Measurements from ENCODE around the gene EML1.

GRCh38 chr14:99802301-99803105, 9.3 kb downstream of the EML1 start:
- TF ChIP-seq CTCF (IDR thresholded peaks at IDR 0.05; ENCODE audit: low read depth, low read length) = no peak
- no peak for TF ChIP-seq POLR2A (IDR thresholded peaks at IDR 0.05; ENCODE audit: extremely low read depth, insufficient read length)

Data from NB4 (cell line).